ENCODE measurements around the gene ZNF621.

The ZNF621 gene

GRCh38 chr3:40504636-40505430, 19.9 kb upstream of the ZNF621 start (continued):
- TF ChIP-seq ZNF692 (tag by site-specific recombination; IDR thresholded peaks at IDR 0.05) (0 out of 2 replicates have a peak, but pooled peaks have one; percentile 13), FEZF1 (tag by site-specific recombination; IDR thresholded peaks at IDR 0.05) (peak; percentile 91)

GRCh38 chr3:40505599-40506462, 18.9 kb upstream of the ZNF621 start, which contains the start of gene ZNF620:
TSS of gene ZNF620 (plus strand) at chr3:40506039. CDS start at chr3:40506353, 314 bp downstream.
- peak within 1 kb of the TSS; percentile 77 for H3K27ac ChIP-seq (ENCODE audit: extremely low read depth, low read depth, low read length)
- POLR2A ChIA-PET = interaction anchor here (0.6 to 3.2 kb wide), 7 partner anchors 14 to 49 kb away, joined by 3 to 41 read pairs (median 8); partner anchors contain the start of genes RPL14, ZNF619 and ZNF621
- H3K4me1 ChIP-seq (ENCODE audit: control insufficient read depth, insufficient read depth, low read length) = no peaks in the 10 kb centered on the region
- H3K36me3 ChIP-seq (ENCODE audit: control insufficient read depth in 2 of 2, insufficient read depth in 1 of 2, low read length in 2 of 2) = peaks cover 22 to 27% of the 10 kb centered on the region in 2 experiments; a peak in 2 of 3 replicates
- peak within 1 kb of the TSS; percentile 87 for H3K4me3 ChIP-seq (ENCODE audit: low read depth, low read length)
- H3K9me3 ChIP-seq (ENCODE audit: control insufficient read depth, insufficient read depth, low read depth, low read length) = no peaks in the 10 kb centered on the region
- CTCF ChIA-PET = interaction anchor here (0.6 to 2.3 kb wide), 6 partner anchors 11 to 1058 kb away, joined by 3 to 16 read pairs (median 4); partner anchors contain the start of gene ZNF621
- no peak for TF ChIP-seq ZNF391 (tag by site-specific recombination; IDR thresholded peaks at IDR 0.05; ENCODE audit: borderline replicate concordance, low read depth)
- TF ChIP-seq PRDM6 (tag by site-specific recombination; IDR thresholded peaks at IDR 0.05) = no peak
- peak; percentile 72 for TF ChIP-seq ZBTB17 (tag by site-specific recombination; IDR thresholded peaks at IDR 0.05)
- TF ChIP-seq ZSCAN4 (tag by site-specific recombination; IDR thresholded peaks at IDR 0.05) = no peak
- TF ChIP-seq WT1 (tag by site-specific recombination; IDR thresholded peaks at IDR 0.05) = no peak
- no peak for TF ChIP-seq ZBTB21 (tag by site-specific recombination; IDR thresholded peaks at IDR 0.05)
- peak; percentile 77 for TF ChIP-seq ZNF341 (tag by site-specific recombination; IDR thresholded peaks at IDR 0.05; ENCODE audit: low read depth)
- no peak for TF ChIP-seq ZNF626 (tag by site-specific recombination; IDR thresholded peaks at IDR 0.05)
- TF ChIP-seq ZNF155 (tag by site-specific recombination; IDR thresholded peaks at IDR 0.05) = no peak
- no peak for TF ChIP-seq KLF8 (tag by site-specific recombination; IDR thresholded peaks at IDR 0.05)
- peak; percentile 65 for TF ChIP-seq SP2 (tag by site-specific recombination; IDR thresholded peaks at IDR 0.05)
- no peak for TF ChIP-seq ZNF776 (tag by site-specific recombination; IDR thresholded peaks at IDR 0.05; ENCODE audit: borderline replicate concordance)
- TF ChIP-seq ZNF549 (tag by site-specific recombination; IDR thresholded peaks at IDR 0.05) = no peak
- TF ChIP-seq ZSCAN5A (tag by site-specific recombination; IDR thresholded peaks at IDR 0.05) = no peak
- TF ChIP-seq ZNF423 (tag by site-specific recombination; IDR thresholded peaks at IDR 0.05) = peak; percentile 57; the same call in 1 of the 2 replicates
- TF ChIP-seq ZNF23 (tag by site-specific recombination; IDR thresholded peaks at IDR 0.05; ENCODE audit: borderline replicate concordance) = no peak
- peak; percentile 56 for TF ChIP-seq ZNF629 (tag by site-specific recombination; IDR thresholded peaks at IDR 0.05)
- TF ChIP-seq ZNF24 (tag by site-specific recombination; IDR thresholded peaks at IDR 0.05) = no peak
- TF ChIP-seq ZNF610 (tag by site-specific recombination; IDR thresholded peaks at IDR 0.05; ENCODE audit: borderline replicate concordance) = no peak
- TF ChIP-seq ZNF704 (tag by site-specific recombination; IDR thresholded peaks at IDR 0.05) = no peak
- no peak for TF ChIP-seq ZNF280C (tag by site-specific recombination; IDR thresholded peaks at IDR 0.05)
- no peak for TF ChIP-seq BCL11B (tag by site-specific recombination; IDR thresholded peaks at IDR 0.05; ENCODE audit: low read depth)
